Smooth muscle cell (in vitro differentiated cells): Measurements from ENCODE around the gene FAM110D. TPM values are rescaled to one million over a fixed set of nuclear protein-coding genes. Genes with fewer than 3 reads are reported as not detected.

ENCODE experiments used
- DNase-seq: peaks from one replicate; lab custom pipeline; 2025; ENCODE audit not compliant: unreplicated experiment; lab: John Stamatoyannopoulos, UW
- H2AFZ ChIP-seq: fragments of 200-600 bp; sonication (generic); 2 replicates; pipeline ENCODE4 v1.6.0; 2016; ENCODE audit warnings: antibody characterized with exemption, low read depth, mild to moderate bottlenecking
- H3F3A ChIP-seq: fragments of 200-600 bp; sonication (generic); 2 replicates; pipeline ENCODE4 v1.6.0; 2017; ENCODE audit warnings: antibody characterized with exemption, low read depth
- H3K27ac ChIP-seq: fragments of 200-600 bp; sonication (generic); 2 replicates; pipeline ENCODE4 v1.5.1; 2016; ENCODE audit warnings: low read depth, mild to moderate bottlenecking
- H3K27me3 ChIP-seq: fragments of 200-600 bp; sonication (generic); 2 replicates; pipeline ENCODE4 v1.6.1; 2016; ENCODE audit warnings: low read depth, mild to moderate bottlenecking
- H3K36me3 ChIP-seq: fragments of 200-600 bp; sonication (generic); 2 replicates; pipeline ENCODE4 v1.5.1; 2016; ENCODE audit warnings: low read depth
- H3K4me1 ChIP-seq: fragments of 200-600 bp; sonication (generic); 2 replicates; pipeline ENCODE4 v1.5.1; 2016; ENCODE audit warnings: low read depth
- H3K4me2 ChIP-seq: fragments of 200-600 bp; sonication (generic); 2 replicates; pipeline ENCODE4 v1.6.0; 2016; ENCODE audit warnings: mild to moderate bottlenecking
- H3K4me3 ChIP-seq: fragments of 200-600 bp; sonication (generic); 2 replicates; pipeline ENCODE4 v1.5.1; 2016; ENCODE audit warnings: mild to moderate bottlenecking
- H3K79me2 ChIP-seq: fragments of 200-600 bp; sonication (generic); 2 replicates; pipeline ENCODE4 v1.6.0; 2016; ENCODE audit warnings: low read depth, mild to moderate bottlenecking
- H3K9ac ChIP-seq: fragments of 200-600 bp; sonication (generic); 2 replicates; pipeline ENCODE4 v1.6.0; 2016; ENCODE audit warnings: low read depth
- H3K9me3 ChIP-seq: fragments of 200-600 bp; sonication (generic); replicated peaks from 2 replicates; pipeline ENCODE4 v1.5.1; 2016; ENCODE audit warnings: low read depth
- H4K20me1 ChIP-seq: fragments of 200-600 bp; sonication (generic); 2 replicates; pipeline ENCODE4 v1.6.0; 2016; ENCODE audit warnings: low read depth
- CTCF ChIP-seq: fragments of 200-600 bp; sonication (generic); IDR thresholded peaks from 2 replicates; pipeline ENCODE4 v1.5.1; 2017; ENCODE audit warnings: borderline replicate concordance, mild to moderate bottlenecking, antibody characterized with exemption; ENCODE audit not compliant: insufficient read depth, poor library complexity, severe bottlenecking
- WGBS: methylation state at CpG from one replicate; pipeline ENCODE4 v1.1.7; 2016; ENCODE audit warnings: low lambda C conversion rate; 5-methylcytosine and 5-hydroxymethylcytosine counted together
- polyA plus RNA-seq: library from polyadenylated mRNA; unstranded; fragments of >200 nt; fragmentation: Nextera tagmentation; extraction: Ambion mirVana; gene quantifications from 2 replicates; pipeline ENCODE4 v1.2.1, GENCODE V29; 2016
- total RNA-seq: library from RNA; depleted of rRNA; stranded (reverse); fragments of >200 nt; gene quantifications from 2 replicates; pipeline ENCODE4 v1.2.3, GENCODE V29; 2014

FAM110D gene
- total RNA-seq (not detected in 2 replicates), polyA plus RNA-seq (0.08 TPM in 1 of 2 replicates, not detected in the other)

GRCh38 chr1:26158908-26159742, at the start of gene FAM110D:
TSS of gene FAM110D (plus strand) at chr1:26159079. CDS start at chr1:26161292, 2,213 bp downstream.
- H3K79me2 ChIP-seq, result no peaks in the 10 kb centered on the region
- no peak within 1 kb of the TSS for H2AFZ ChIP-seq

GRCh38 chr1:26109229-26110164, 49.4 kb upstream of the FAM110D start:
- no peak overlapping the region for H3K9ac ChIP-seq
- no peak overlapping the region for H3K27ac ChIP-seq
- H3K4me2 ChIP-seq, result peak overlapping the region; percentile 90
- H3K36me3 ChIP-seq, result no peaks in the 10 kb centered on the region
- H4K20me1 ChIP-seq, result no peaks in the 10 kb centered on the region
- H3K4me1 ChIP-seq, result peaks cover 17% of the 10 kb centered on the region
- 94% methylated on average over 5 of the region's 5 CpGs for WGBS
- H3K79me2 ChIP-seq, result peaks cover 9% of the 10 kb centered on the region
- H3F3A ChIP-seq, result peaks cover 3% of the 10 kb centered on the region
- no peak overlapping the region for H3K4me3 ChIP-seq
- TF ChIP-seq CTCF, result no peak
- no peak overlapping the region for H2AFZ ChIP-seq
- H3K9me3 ChIP-seq, result no peaks in the 10 kb centered on the region
- no peaks in the 10 kb centered on the region for H3K27me3 ChIP-seq
- no peak for DNase-seq

More at GRCh38 chr1:26158908-26159742, at the start of gene FAM110D:
- no peak for TF ChIP-seq CTCF
- no peak for DNase-seq
- H3K9ac ChIP-seq, result no peak within 1 kb of the TSS
- H3K4me2 ChIP-seq, result no peak within 1 kb of the TSS
- H4K20me1 ChIP-seq, result no peaks in the 10 kb centered on the region
- 33% methylated on average over 6 of the region's 6 CpGs for WGBS
- H3K4me3 ChIP-seq, result no peak within 1 kb of the TSS
- no peak within 1 kb of the TSS for H3K27ac ChIP-seq
- H3K9me3 ChIP-seq, result no peaks in the 10 kb centered on the region
- no peaks in the 10 kb centered on the region for H3F3A ChIP-seq
- peaks cover 31% of the 10 kb centered on the region for H3K4me1 ChIP-seq
- no peaks in the 10 kb centered on the region for H3K36me3 ChIP-seq
- H3K27me3 ChIP-seq, result peaks cover 12% of the 10 kb centered on the region

GRCh38 chr1:26110731-26111529, 47.9 kb upstream of the FAM110D start:
- Histone ChIP-seq H3K4me2 (peak overlapping the region; percentile 90), H3K9ac (peak overlapping the region; percentile 71), H3K4me3 (peak overlapping the region; percentile 93), H3K27me3 (no peaks in the 10 kb centered on the region), H3K27ac (peak overlapping the region; percentile 42), H2AFZ (peak overlapping the region; percentile 95), H3K36me3 (no peaks in the 10 kb centered on the region), H3F3A (peaks cover 3% of the 10 kb centered on the region), H3K9me3 (no peaks in the 10 kb centered on the region), H3K4me1 (peaks cover 17% of the 10 kb centered on the region), H4K20me1 (no peaks in the 10 kb centered on the region), H3K79me2 (peaks cover 9% of the 10 kb centered on the region)
- 1% methylated on average over 58 of the region's 85 CpGs for WGBS
- no peak for TF ChIP-seq CTCF
- peak; percentile 57 for DNase-seq
